ENCODE data around the gene CTNNA2.
A peak's percentile ranks its signal among the peaks of the same experiment; 100 is the strongest.

DNA sequence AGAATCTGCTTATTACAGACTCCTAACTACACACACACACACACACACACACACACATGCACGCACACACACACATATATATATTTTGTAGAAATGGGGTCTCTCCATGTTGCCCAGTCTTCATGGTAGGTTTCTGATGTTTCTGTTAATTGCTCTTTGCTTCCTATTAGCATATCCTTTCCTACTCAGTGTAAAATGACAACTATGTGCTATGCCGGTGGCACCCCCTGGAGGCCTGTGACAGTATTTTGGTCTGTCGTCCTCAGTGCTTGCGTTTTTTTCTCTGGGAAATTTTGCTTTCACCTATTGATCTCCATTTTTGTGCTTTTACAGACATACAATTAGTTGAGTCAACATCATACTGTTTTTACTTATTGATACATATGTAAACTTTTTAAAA is 469.6 kb downstream of the CTNNA2 start:
- TF ChIP-seq, protein P1, sequence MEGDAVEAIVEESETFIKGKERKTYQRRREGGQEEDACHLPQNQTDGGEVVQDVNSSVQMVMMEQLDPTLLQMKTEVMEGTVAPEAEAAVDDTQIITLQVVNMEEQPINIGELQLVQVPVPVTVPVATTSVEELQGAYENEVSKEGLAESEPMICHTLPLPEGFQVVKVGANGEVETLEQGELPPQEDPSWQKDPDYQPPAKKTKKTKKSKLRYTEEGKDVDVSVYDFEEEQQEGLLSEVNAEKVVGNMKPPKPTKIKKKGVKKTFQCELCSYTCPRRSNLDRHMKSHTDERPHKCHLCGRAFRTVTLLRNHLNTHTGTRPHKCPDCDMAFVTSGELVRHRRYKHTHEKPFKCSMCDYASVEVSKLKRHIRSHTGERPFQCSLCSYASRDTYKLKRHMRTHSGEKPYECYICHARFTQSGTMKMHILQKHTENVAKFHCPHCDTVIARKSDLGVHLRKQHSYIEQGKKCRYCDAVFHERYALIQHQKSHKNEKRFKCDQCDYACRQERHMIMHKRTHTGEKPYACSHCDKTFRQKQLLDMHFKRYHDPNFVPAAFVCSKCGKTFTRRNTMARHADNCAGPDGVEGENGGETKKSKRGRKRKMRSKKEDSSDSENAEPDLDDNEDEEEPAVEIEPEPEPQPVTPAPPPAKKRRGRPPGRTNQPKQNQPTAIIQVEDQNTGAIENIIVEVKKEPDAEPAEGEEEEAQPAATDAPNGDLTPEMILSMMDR (IDR thresholded peaks at IDR 0.05; ENCODE audit: low read depth, low read length) = peak; percentile 56
- TF ChIP-seq EZH2phosphoT487 (IDR thresholded peaks at IDR 0.05; ENCODE audit: low read depth) = no peak

Measured in OCI-LY3 (cell line).